Measurements from ENCODE around the gene APEH.

The APEH gene

GRCh38 chr3:49715611-49716121 lies 41.5 kb downstream of the APEH start:
- DNase-seq: no peak

DNA sequence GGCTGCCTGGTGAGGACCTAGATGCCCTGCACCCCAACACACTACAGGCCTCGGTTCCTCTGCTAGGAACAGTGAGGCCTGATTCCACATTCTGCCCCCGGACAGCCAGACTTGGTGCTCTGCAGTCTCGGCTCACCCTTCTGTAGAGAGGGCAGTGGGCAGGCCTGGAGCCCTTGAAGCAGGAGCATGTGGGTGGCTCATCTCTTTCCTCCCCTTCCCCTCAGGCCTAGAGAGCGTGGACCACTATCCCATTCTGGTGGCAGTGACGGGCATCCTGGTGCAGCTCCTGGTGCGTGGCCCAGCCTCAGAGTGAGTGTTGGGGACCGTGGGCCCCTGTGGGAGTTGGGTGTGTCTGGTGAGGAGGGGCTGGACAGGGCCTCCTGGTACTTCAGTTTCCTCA lies 42.0 kb downstream of the APEH start:
- peak; percentile 27 for DNase-seq

- peak; percentile 21 for DNase-seq
Observed at GRCh38 chr3:49716691-49717210, 42.6 kb downstream of the APEH start.

DNA sequence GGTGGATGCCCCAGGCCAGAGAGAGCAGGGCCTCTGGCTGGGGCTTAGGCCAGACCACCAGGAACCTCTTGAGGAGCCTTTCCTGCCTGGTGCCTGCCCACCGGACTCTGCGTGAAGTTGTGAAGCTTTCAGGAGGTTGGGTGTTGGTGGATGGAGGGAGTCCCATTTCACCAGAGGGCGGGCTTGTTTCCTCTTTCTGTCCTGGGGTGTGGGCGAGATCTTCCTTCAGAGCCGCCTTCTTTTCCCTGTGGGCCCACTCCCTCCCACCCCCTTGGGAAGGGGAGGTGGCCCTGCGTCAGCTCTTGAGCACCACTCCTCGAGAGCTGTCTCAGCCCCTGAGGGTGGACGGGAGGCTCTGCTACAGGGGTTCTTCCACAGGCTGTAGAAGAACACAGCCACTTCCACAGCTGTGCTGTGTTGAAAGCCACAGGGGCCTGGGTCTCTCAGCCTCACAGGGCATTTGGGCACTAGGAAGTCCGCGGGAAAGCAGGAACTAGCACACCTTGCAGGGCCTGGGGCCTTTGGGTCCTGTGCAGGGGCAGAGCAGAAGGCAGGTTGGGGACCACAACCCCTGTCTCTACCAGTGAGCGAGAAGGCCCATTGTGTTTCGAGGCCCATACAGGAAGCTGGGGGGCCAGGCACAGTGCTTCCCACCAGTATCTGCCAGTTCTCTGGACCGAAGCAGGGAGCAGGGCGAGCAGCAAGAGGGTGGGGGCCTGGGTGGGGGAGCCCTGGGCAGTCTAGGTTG lies 43.2 kb downstream of the APEH start:
- peak; percentile 24 for DNase-seq

- peak; percentile 31 for DNase-seq
Observed at GRCh38 chr3:49717959-49718857, 44.1 kb downstream of the APEH start.

GRCh38 chr3:49718858-49719213 lies 44.7 kb downstream of the APEH start:
- DNase-seq: no peak

GRCh38 chr3:49719214-49719884 lies 45.2 kb downstream of the APEH start, which contains the start of gene AMIGO3:
Gene AMIGO3, minus strand, starts transcription at chr3:49719684. Its CDS starts 219 bp downstream, at chr3:49719465.
- DNase-seq: peak; percentile 87

DNA sequence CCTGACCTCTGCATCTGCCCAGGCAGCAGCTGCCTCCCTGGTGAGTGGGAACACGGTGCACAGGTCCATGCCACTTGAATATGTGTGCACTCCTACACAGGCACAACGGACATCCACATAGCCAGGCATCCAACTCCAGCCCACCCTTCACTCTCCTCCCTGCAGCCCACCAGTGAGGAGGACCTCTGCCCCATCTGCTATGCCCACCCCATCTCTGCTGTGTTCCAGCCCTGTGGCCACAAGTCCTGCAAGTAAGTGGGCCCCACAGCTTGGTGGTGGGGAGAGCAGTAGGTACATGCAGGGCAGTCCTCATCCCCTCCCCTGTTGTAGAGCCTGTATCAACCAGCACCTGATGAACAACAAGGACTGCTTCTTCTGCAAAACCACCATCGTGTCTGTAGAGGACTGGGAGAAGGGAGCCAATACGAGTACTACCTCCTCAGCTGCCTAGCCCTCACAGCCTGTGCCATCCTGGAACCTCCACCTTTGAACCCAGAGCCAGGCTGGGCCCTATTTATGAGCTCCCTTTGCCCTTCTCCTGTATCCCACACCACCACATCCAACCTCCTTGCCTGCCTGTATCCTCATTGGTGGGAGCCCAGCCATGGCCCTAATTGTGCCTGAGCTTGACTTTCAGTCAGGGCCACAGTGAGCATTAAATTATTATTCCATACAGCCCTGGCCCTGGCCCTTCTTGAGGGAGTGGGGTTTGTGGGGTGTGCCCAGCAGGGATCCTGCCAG lies 46.9 kb downstream of the APEH start:
- no peak for DNase-seq

GRCh38 chr3:49721596-49721895 lies 47.4 kb downstream of the APEH start:
- no peak for DNase-seq

DNA sequence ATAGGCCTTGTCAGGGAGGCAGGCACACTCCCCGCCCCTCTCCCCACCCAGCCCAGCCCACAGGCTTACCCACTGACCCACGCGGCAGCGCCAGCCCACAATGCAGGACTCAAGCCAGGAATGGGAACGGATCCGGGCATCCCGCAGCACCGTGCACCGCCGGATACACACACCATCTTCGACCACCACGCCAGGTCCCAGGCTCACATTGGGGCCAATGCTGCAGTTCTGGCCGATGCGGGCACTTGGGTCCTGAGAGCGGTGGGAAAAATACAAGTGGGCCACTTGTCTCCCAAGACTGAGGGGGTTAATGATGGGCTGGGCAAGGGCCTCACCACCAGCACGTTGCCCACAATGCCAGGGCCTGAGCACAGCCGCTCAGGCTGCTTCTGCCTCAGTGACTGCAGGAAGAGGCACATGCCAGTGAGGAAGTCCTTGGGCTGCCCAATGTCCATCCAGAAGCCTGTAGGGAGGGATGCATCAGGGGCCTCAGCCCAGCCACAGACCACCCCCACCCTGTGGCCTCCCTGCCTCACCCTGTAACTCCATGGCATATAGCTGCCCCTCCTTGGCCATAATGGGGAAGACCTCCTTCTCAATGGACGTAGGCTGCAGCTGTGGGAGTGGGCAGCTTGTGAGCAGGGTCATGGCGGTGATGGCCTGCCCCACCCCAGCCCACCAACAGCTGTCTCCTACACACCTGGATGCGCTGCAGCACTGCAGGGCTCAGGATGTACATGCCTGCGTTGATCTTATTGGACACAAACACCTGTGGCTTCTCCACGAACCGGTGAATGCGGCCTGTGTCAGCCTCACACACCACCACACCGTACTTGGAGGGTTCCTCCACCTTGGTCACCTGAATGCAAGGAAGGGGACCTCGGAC lies 48.0 kb downstream of the APEH start:
- DNase-seq: no peak

DNA sequence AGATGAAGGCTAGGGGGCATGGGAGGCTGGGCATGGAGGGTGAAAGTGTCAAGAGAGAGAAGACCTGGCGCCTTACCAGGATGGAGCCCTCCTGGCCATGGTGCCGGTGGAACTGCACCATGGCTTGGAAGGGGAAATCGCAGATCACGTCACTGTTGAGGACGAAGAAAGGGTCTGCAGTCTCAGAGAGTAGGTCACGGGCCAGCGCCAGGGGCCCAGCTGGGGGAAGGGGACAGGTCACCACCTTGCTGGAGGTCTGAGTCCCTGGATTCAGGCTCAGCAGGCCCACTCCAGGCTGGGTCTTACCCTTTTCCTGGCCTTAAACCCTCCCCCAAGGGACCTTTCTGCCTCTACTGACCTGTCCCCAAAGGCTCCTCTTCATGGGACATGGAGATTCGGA lies 48.7 kb downstream of the APEH start:
- DNase-seq: no peak

- DNase-seq: peak; percentile 72
Observed at GRCh38 chr3:49723296-49723627, 49.1 kb downstream of the APEH start.

DNA sequence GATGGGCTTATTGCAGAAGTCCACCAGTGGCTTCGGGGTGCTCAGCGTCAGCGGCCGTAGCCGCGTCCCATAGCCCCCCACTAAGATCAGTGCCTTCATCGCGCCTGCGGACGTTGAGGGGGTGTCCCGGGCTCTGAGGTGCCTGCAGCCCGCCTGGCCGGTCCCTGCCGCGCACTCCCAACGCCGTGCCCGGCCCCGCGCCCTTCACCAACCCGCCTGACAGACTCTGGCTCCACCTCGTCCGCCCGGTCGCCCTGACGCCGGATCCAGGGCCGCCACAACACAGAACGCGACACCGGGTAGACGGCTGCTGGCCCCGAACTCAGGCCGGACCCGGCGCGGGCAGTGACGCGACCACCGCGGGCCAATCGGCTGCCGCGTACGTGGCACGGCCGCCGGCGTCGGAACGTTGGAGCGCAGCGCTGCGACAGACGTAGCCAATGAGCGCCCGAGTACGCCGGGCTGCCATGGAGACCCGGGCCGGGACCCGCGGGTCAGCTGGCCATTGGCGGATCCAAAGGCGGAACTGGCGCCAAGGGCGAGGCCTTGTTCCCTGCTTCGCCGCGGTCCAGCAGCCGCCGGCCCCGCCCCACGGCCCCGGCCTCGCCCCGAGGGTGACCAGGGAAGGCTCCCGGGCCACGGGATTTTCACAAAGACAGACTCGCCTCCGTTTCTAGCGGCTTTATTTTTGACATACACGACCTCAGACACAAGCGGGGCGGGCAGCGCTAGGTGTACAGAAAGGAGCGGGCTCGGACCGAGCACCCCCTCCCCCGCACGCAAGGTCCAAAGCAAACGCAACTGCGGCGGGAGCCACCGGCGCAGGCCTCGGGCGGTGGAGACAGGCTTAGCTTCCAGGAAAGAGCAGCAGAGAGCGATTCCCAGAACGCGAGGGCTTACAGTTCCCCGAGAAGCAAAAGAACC lies 49.7 kb downstream of the APEH start, which contains the start of gene GMPPB:
TSS of gene GMPPB (minus strand) at position 324 of the 924 bp plus-strand sequence. CDS start at position 99, 225 bp downstream.
- DNase-seq: peak; percentile 95

DNA sequence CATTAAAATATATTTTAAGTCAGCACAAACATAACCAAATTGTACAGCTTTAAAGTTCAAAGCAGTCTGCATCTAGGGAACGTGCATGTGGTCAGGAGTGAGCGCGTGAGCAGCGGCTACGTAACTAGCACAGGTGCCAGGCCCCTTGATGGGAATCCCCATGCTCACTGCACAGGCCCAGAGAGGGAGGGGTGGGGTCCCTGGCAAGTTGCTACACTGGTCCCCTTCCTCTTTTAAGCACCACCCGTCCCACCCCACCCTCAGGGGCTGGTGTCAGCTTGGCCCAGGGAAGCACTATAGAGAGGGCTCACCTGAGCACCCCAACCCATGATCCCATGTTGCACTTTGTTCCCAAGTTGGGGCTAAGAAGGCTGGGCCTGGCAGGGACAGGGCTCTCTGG lies 50.4 kb downstream of the APEH start:
- DNase-seq: peak; percentile 45

DNA sequence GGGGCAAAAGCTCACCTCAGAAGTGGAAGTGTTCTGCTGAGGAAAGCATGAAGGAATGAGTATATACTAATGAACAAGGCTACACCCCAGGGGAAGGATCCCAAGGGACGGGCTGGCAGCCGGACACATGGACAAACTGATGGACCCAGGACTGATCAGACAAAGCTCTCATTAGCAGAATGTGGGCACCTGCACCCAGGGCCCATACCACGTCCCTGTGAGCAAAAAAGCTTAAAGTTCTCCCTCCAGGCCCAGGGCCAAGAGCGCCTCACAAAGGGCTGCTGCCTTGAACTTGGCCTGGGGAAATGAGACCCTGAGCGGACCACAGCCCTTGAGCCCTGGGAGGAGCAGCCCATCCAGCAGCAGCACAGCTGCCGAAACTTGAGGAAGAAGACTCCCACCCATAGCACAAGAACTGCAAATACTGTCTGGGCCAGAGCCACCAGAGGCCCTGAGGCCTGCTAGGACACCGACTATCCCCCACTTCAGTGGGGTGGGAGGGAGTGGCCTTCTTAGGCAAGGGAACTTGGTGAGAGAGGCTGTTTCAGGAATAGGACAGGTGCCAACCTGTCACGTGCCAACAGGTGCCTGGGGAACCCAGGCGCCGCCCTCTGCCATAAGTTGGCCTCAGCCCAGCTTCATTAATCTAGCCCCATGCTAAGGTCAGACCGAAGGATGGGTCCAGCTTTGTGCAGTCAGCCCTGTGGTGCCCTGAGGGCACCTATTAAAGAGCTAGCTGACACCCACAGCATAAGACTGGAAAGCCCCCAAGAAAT lies 51.9 kb downstream of the APEH start:
- DNase-seq: no peak

GRCh38 chr3:49727154-49727923 lies 53.2 kb downstream of the APEH start:
- no peak for DNase-seq

DNA sequence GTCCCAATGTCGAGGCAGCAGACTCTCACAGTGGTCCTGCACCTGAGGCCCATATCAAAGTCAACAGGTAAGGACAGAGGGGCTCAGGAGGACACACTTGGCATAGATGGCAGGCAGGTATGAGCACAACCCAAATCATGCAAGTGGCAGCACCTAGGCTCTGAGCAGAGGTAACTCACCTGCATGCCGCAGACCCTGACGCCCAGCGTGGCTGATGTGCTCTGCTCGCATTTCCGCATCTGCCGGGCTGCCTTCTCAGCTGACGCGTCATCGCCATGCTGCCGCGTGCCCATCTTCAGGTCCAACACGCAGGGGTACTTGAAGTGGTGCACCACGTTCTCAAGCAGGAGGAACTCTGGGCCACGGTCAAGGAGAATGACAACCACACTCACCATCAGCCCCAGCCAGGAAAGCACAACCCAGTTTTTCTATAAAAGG lies 53.8 kb downstream of the APEH start:
- no peak for DNase-seq

GRCh38 chr3:49729966-49730609 lies 55.9 kb downstream of the APEH start:
- no peak for DNase-seq
